ENCODE results near the gene PRR22. TPM values are rescaled to one million over a fixed set of nuclear protein-coding genes. Genes with fewer than 3 reads are reported as not detected.
"Not testable (repeated sequence)": the region's sequence is repeated elsewhere in the genome, so short reads cannot be mapped to it uniquely, and the experiment has no call there.

PRR22 gene
- total and polyA plus RNA-seq, 3 donors from 2014 or later: 24.0 to 54.9 (median 35.0) TPM

GRCh38 chr19:5743630-5744029 is 40.9 kb downstream of the PRR22 start:
- no peak for TF ChIP-seq POLR2A (IDR thresholded peaks at IDR 0.05)
- no peak for TF ChIP-seq CTCF (IDR thresholded peaks at IDR 0.05)
- no peaks in the 10 kb centered on the region for H3K9me3 ChIP-seq
- H3K36me3 ChIP-seq (ENCODE audit: low read depth, missing control alignments): no peaks in the 10 kb centered on the region
- H3K27me3 ChIP-seq: no peaks in the 10 kb centered on the region
- intact Hi-C loops (cut with DNase I; ENCODE audit: low total_unique reads): no loop called here
- H3K4me1 ChIP-seq: no peaks in the 10 kb centered on the region
- H3K27ac ChIP-seq: no peak overlapping the region
- H3K4me3 ChIP-seq: no peak overlapping the region
- no peak for DNase-seq

- DNase-seq: no peak
- H3K27ac ChIP-seq: no peak overlapping the region
- H3K4me1 ChIP-seq: no peaks in the 10 kb centered on the region
- H3K36me3 ChIP-seq (ENCODE audit: low read depth, missing control alignments): no peaks in the 10 kb centered on the region
- H3K27me3 ChIP-seq: no peaks in the 10 kb centered on the region
- no peak overlapping the region for H3K4me3 ChIP-seq
- 76 to 80% methylated on average over 19 of the region's 19 CpGs for WGBS, 2 donors
- no peaks in the 10 kb centered on the region for H3K9me3 ChIP-seq
- TF ChIP-seq CTCF (IDR thresholded peaks at IDR 0.05): no peak
- TF ChIP-seq POLR2A (IDR thresholded peaks at IDR 0.05): no peak
- intact Hi-C loops (cut with DNase I; ENCODE audit: low total_unique reads): no loop called here
Observed at GRCh38 chr19:5742051-5742450, 42.5 kb downstream of the PRR22 start.

GRCh38 chr19:5738423-5738822 is 46.1 kb downstream of the PRR22 start:
- H3K36me3 ChIP-seq (ENCODE audit: low read depth, missing control alignments): no peaks in the 10 kb centered on the region
- no peak for DNase-seq
- H3K4me1 ChIP-seq: no peaks in the 10 kb centered on the region
- no peaks in the 10 kb centered on the region for H3K9me3 ChIP-seq
- no peak overlapping the region for H3K27ac ChIP-seq
- WGBS, 2 donors: 85 to 90% methylated on average over 8 of the region's 8 CpGs
- no peak overlapping the region for H3K4me3 ChIP-seq
- intact Hi-C loops (cut with DNase I; ENCODE audit: low total_unique reads): no loop called here
- no peak for TF ChIP-seq CTCF (IDR thresholded peaks at IDR 0.05)
- TF ChIP-seq POLR2A (IDR thresholded peaks at IDR 0.05): no peak
- no peaks in the 10 kb centered on the region for H3K27me3 ChIP-seq

GRCh38 chr19:5733172-5733571 is 51.4 kb downstream of the PRR22 start:
- WGBS, 2 donors: 85 to 93% methylated on average over 2 of the region's 2 CpGs
- intact Hi-C loops (cut with DNase I; ENCODE audit: low total_unique reads); DNase-seq: not testable (repeated sequence)

More at GRCh38 chr19:5733172-5733571, 51.4 kb downstream of the PRR22 start:
- not testable (repeated sequence) for H3K9me3 ChIP-seq; H3K27ac ChIP-seq; H3K27me3 ChIP-seq; H3K36me3 ChIP-seq (ENCODE audit: low read depth, missing control alignments); H3K4me3 ChIP-seq; H3K4me1 ChIP-seq

Other genes with a start within 250 kb of the PRR22 start
- 1 to 10 TPM; 5.6 to 7.0 TPM for gene TINCR, start 216.8 kb downstream of the PRR22 start, total RNA-seq
- 3.0 TPM for gene TINCR, start 216.8 kb downstream of the PRR22 start, polyA plus RNA-seq (ENCODE audit: insufficient read depth, low read depth, low replicate concordance)
- 100 to 1,000 TPM; 173 to 209 TPM for gene SAFB2, start 162.0 kb downstream of the PRR22 start, total RNA-seq
- gene SAFB2, start 162.0 kb downstream of the PRR22 start, polyA plus RNA-seq (ENCODE audit: insufficient read depth, low read depth, low replicate concordance): 84.1 TPM
- 100 to 1,000 TPM; 202 to 220 TPM for gene SAFB, start 161.7 kb downstream of the PRR22 start, total RNA-seq
- gene SAFB, start 161.7 kb downstream of the PRR22 start, polyA plus RNA-seq (ENCODE audit: insufficient read depth, low read depth, low replicate concordance): 83.2 TPM
- 100 to 1,000 TPM in 1 of 2 donors, 10 to 100 TPM in 1; 98.0 to 198 TPM for gene MICOS13, start 104.2 kb downstream of the PRR22 start, total RNA-seq
- 152 TPM for gene MICOS13, start 104.2 kb downstream of the PRR22 start, polyA plus RNA-seq (ENCODE audit: insufficient read depth, low read depth, low replicate concordance)
- gene HSD11B1L, start 103.7 kb downstream of the PRR22 start, total RNA-seq: 10 to 100 TPM; 18.8 to 21.0 TPM
- gene HSD11B1L, start 103.7 kb downstream of the PRR22 start, polyA plus RNA-seq (ENCODE audit: insufficient read depth, low read depth, low replicate concordance): 8.1 TPM
- 100 to 1,000 TPM; 331 to 531 TPM for gene RPL36, start 94.5 kb downstream of the PRR22 start, total RNA-seq
- 497 TPM for gene RPL36, start 94.5 kb downstream of the PRR22 start, polyA plus RNA-seq (ENCODE audit: insufficient read depth, low read depth, low replicate concordance)
- 100 to 1,000 TPM; 100 to 133 TPM for gene LONP1, start 64.6 kb downstream of the PRR22 start, total RNA-seq
- gene LONP1, start 64.6 kb downstream of the PRR22 start, polyA plus RNA-seq (ENCODE audit: insufficient read depth, low read depth, low replicate concordance): 48.1 TPM
- gene CATSPERD, start 64.1 kb downstream of the PRR22 start, total RNA-seq: 1 to 10 TPM; 6.1 to 9.3 TPM
- gene CATSPERD, start 64.1 kb downstream of the PRR22 start, polyA plus RNA-seq (ENCODE audit: insufficient read depth, low read depth, low replicate concordance): 31.3 TPM
- gene DUS3L, start 6.4 kb upstream of the PRR22 start, total RNA-seq: 100 to 1,000 TPM in 1 of 2 donors, 10 to 100 TPM in 1; 92.2 to 114 TPM
- gene DUS3L, start 6.4 kb upstream of the PRR22 start, polyA plus RNA-seq (ENCODE audit: insufficient read depth, low read depth, low replicate concordance): 75.6 TPM
- 10 to 100 TPM in 1 of 2 donors, 1 to 10 TPM in 1; 6.5 to 13.5 TPM for gene NRTN, start 20.3 kb upstream of the PRR22 start, total RNA-seq
- gene NRTN, start 20.3 kb upstream of the PRR22 start, polyA plus RNA-seq (ENCODE audit: insufficient read depth, low read depth, low replicate concordance): 1.7 TPM
- gene FUT6, start 55.0 kb upstream of the PRR22 start, total RNA-seq: under 1 TPM; 0.19 to 0.39 TPM
- 0.84 TPM for gene FUT6, start 55.0 kb upstream of the PRR22 start, polyA plus RNA-seq (ENCODE audit: insufficient read depth, low read depth, low replicate concordance)
- gene FUT3, start 66.7 kb upstream of the PRR22 start, total RNA-seq: 1 to 10 TPM; 1.1 to 4.4 TPM
- 3.5 TPM for gene FUT3, start 66.7 kb upstream of the PRR22 start, polyA plus RNA-seq (ENCODE audit: insufficient read depth, low read depth, low replicate concordance)
- 1 to 10 TPM in 1 of 2 donors, under 1 TPM in 1; 0.87 to 1.1 TPM for gene FUT5, start 85.8 kb upstream of the PRR22 start, total RNA-seq
- gene FUT5, start 85.8 kb upstream of the PRR22 start, polyA plus RNA-seq (ENCODE audit: insufficient read depth, low read depth, low replicate concordance): 0.20 TPM
- gene NDUFA11, start 119.0 kb upstream of the PRR22 start, total RNA-seq: 100 to 1,000 TPM; 167 to 194 TPM
- gene NDUFA11, start 119.0 kb upstream of the PRR22 start, polyA plus RNA-seq (ENCODE audit: insufficient read depth, low read depth, low replicate concordance): 170 TPM
- 1 to 10 TPM; 7.4 to 7.7 TPM for gene VMAC, start 120.1 kb upstream of the PRR22 start, total RNA-seq
- 3.4 TPM for gene VMAC, start 120.1 kb upstream of the PRR22 start, polyA plus RNA-seq (ENCODE audit: insufficient read depth, low read depth, low replicate concordance)
- gene CAPS, start 129.5 kb upstream of the PRR22 start, total RNA-seq: 10 to 100 TPM in 1 of 2 donors, 1 to 10 TPM in 1; 9.4 to 13.9 TPM
- 20.9 TPM for gene CAPS, start 129.5 kb upstream of the PRR22 start, polyA plus RNA-seq (ENCODE audit: insufficient read depth, low read depth, low replicate concordance)
- 100 to 1,000 TPM; 145 to 148 TPM for gene RANBP3, start 193.4 kb upstream of the PRR22 start, total RNA-seq
- gene RANBP3, start 193.4 kb upstream of the PRR22 start, polyA plus RNA-seq (ENCODE audit: insufficient read depth, low read depth, low replicate concordance): 142 TPM

Data from testis (tissue), 3 donors.